K562 (cell line): ENCODE data around the gene EMID1. TPM values are rescaled to one million over a fixed set of nuclear protein-coding genes. Genes with fewer than 3 reads are reported as not detected.

ENCODE experiments used
- CREB3L1 ChIP-seq: fragments of 450-650 bp; IDR thresholded peaks from 2 replicates; pipeline ENCODE4 v1.6.1; 2014; ENCODE audit warnings: low read depth, mild to moderate bottlenecking, moderate library complexity, borderline replicate concordance
- FIP1L1 ChIP-seq: fragments of 200-400 bp; formaldehyde crosslinking; IDR thresholded peaks from 2 replicates; pipeline ENCODE4 v1.6.1; 2018; ENCODE audit warnings: mild to moderate bottlenecking, low read depth, low read length; ENCODE audit not compliant: poor library complexity, severe bottlenecking
- FOXJ3 ChIP-seq: sonication (generic); formaldehyde crosslinking; IDR thresholded peaks from 2 replicates; pipeline ENCODE4 v1.4.0; 2020; ENCODE audit warnings: mild to moderate bottlenecking, missing genetic modification reagents
- FOXP4 ChIP-seq: sonication (generic); formaldehyde crosslinking; IDR thresholded peaks from 2 replicates; pipeline ENCODE4 v1.8.0; 2022; ENCODE audit warnings: mild to moderate bottlenecking, missing genetic modification reagents, borderline replicate concordance
- HES1 ChIP-seq: fragments of 450-650 bp; IDR thresholded peaks from 2 replicates; pipeline ENCODE4 v1.6.1; 2016; ENCODE audit warnings: low read depth, mild to moderate bottlenecking, moderate library complexity
- L3MBTL2 ChIP-seq: fragments of 450-650 bp; IDR thresholded peaks from 2 replicates; pipeline ENCODE4 v1.6.1; 2016; ENCODE audit warnings: mild to moderate bottlenecking, moderate library complexity
- SRF ChIP-seq, 2 experiments: fragments of 250-450, 450-650 bp in 1 of 2; sonication (Bioruptor Pico) in 1 of 2; sonication (generic) in 1 of 2; formaldehyde crosslinking; IDR thresholded peaks; 2 replicates each; pipeline versions ENCODE4 v1.5.0 to v1.5.1; 2020 to 2022; ENCODE audit warnings: mild to moderate bottlenecking in 1 of 2, missing genetic modification reagents in 1 of 2
- SRSF9 ChIP-seq: fragments of 200-400 bp; formaldehyde crosslinking; IDR thresholded peaks from 2 replicates; pipeline ENCODE4 v1.6.1; 2017; ENCODE audit warnings: low read depth, low read length, borderline replicate concordance
- polyA plus RNA-seq, 8 experiments: library from polyadenylated mRNA; depleted of rRNA in 4 of 8; stranded (reverse) in 5 of 8; unstranded in 3 of 8; fragments of >200 nt; fragmentation: Nextera tagmentation in 2 of 8; fragmentation: Illumina TruSeq in 1 of 8; extraction: Ambion mirVana in 2 of 8; extraction: Trizol in 1 of 8; gene quantifications; 2 replicates each; pipeline versions ENCODE4 v1.2.1 to v1.2.3, GENCODE V29; 2011 to 2014; ENCODE audit warnings: inconsistent platforms in 1 of 8, missing spikeins in 1 of 8
- total RNA-seq, 7 experiments: library from RNA; depleted of rRNA in 6 of 7; stranded (reverse); fragments of >200 nt in 6 of 7; fragmentation: Illumina TruSeq in 2 of 7; extraction: Trizol in 2 of 7; gene quantifications; 2 replicates each; pipeline versions ENCODE4 v1.2.1 to v1.2.3, GENCODE V29; 2011 to 2021; ENCODE audit warnings: low replicate concordance in 1 of 7
- TF ChIP-seq, protein P1 (sequence below): fragments of 450-650 bp; IDR thresholded peaks from 2 replicates; pipeline ENCODE4 v1.7.1; 2018; ENCODE audit warnings: mild to moderate bottlenecking, low read depth; ENCODE audit not compliant: partially characterized antibody

Gene EMID1
- total and polyA plus RNA-seq, 9 of the 15 experiments (the other 6 are each of a cell fraction or from before 2014, with no cell fraction given), result 0.15 to 7.2 (median 2.7) TPM

DNA sequence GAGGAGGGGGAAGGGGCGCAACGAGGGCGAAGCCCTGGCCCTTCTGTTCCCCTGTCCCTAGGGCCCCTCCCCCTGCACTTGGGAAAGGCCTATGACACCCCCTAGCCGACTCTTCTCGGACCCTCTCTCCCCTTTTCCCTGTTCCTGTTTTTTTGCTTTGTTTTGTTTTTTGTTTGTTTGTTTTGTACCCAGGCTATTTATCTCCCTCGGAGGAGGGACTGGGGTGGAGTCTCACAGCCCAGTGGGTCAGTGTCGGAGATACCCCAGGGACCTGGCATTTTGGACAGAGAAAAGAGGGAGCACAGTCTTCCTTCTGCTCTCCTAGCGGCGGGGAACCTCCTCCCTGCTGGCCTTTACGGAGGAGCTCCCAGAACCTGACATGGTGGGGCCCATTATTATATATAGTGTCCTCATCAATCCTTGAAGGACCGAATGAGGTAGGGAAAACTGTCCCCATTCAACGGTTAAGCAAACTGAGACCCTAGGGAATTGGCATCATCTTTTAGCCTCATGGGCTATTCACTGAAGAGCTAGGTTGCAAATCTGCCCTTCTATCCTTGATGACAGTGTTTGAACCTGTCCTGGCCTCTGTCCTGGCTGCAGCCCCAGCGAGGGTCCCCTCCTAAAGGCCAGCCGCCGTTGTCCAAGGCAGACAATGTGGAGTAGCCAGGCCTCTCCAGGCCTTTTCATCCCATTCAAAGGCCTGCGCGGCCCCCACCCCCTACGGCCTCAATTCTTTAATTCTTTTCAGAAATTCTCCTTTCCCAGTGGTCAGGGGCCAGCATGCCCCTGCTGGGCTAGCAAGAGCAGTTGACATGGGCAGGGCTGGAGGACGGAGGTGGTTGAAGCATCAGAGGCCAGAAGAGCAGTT is 911 bp downstream of the EMID1 start (continued):
- TF ChIP-seq, protein P1, sequence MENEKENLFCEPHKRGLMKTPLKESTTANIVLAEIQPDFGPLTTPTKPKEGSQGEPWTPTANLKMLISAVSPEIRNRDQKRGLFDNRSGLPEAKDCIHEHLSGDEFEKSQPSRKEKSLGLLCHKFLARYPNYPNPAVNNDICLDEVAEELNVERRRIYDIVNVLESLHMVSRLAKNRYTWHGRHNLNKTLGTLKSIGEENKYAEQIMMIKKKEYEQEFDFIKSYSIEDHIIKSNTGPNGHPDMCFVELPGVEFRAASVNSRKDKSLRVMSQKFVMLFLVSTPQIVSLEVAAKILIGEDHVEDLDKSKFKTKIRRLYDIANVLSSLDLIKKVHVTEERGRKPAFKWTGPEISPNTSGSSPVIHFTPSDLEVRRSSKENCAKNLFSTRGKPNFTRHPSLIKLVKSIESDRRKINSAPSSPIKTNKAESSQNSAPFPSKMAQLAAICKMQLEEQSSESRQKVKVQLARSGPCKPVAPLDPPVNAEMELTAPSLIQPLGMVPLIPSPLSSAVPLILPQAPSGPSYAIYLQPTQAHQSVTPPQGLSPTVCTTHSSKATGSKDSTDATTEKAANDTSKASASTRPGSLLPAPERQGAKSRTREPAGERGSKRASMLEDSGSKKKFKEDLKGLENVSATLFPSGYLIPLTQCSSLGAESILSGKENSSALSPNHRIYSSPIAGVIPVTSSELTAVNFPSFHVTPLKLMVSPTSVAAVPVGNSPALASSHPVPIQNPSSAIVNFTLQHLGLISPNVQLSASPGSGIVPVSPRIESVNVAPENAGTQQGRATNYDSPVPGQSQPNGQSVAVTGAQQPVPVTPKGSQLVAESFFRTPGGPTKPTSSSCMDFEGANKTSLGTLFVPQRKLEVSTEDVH, result no peak
- TF ChIP-seq CREB3L1 (no peak), FOXJ3 (no peak), FIP1L1 (no peak), SRF (CRISPR knock-in tag; IDR thresholded peaks at IDR 0.05) (no peak), SRSF9 (no peak), L3MBTL2 (0 out of 2 replicates have a peak, but pooled peaks have one; percentile 10), FOXP4 (CRISPR knock-in tag) (no peak), HES1 (no peak)
